ENCODE results near the gene KRT39. TPM values are rescaled to one million over a fixed set of nuclear protein-coding genes. Genes with fewer than 3 reads are reported as not detected.

KRT39 gene
- total and polyA plus RNA-seq, 2 experiments from 2014 or later, result not detected

GRCh38 chr17:40937384-40937819 lies 29.3 kb downstream of the KRT39 start, which contains the start of gene KRT23 (continued):
- no peak for TF ChIP-seq ZNF462 (CRISPR knock-in tag; IDR thresholded peaks at IDR 0.05)
- TF ChIP-seq REST (IDR thresholded peaks at IDR 0.05; ENCODE audit: unreplicated experiment), result no peak
- no peak for TF ChIP-seq JUNB (IDR thresholded peaks at IDR 0.05; ENCODE audit: unreplicated experiment)

- H3F3A ChIP-seq (replicated peaks; ENCODE audit: low read depth), result no peaks in the 10 kb centered on the region
- peak; percentile 20 for DNase-seq (ENCODE audit: low spot score)
- H3K36me3 Mint-ChIP-seq (ENCODE audit: low read depth), result no peaks in the 10 kb centered on the region
- H3K36me3 ChIP-seq (ENCODE audit: insufficient read depth), result no peaks in the 10 kb centered on the region
- no peak overlapping the region for H3K27ac ChIP-seq (ENCODE audit: low read depth)
- no peak overlapping the region for H3K4me3 Mint-ChIP-seq
- H3K79me2 ChIP-seq (replicated peaks; ENCODE audit: insufficient read depth), result no peaks in the 10 kb centered on the region
- H3K9me3 Mint-ChIP-seq, result no peaks in the 10 kb centered on the region
- H3K9me2 ChIP-seq (ENCODE audit: insufficient read depth), result no peaks in the 10 kb centered on the region
- H3K27me3 Mint-ChIP-seq (ENCODE audit: insufficient read depth, low read depth, poor library complexity), result peaks cover 7% of the 10 kb centered on the region
- no peaks in the 10 kb centered on the region for H3K4me1 ChIP-seq (ENCODE audit: insufficient read depth)
- H3K4me3 ChIP-seq, result no peak overlapping the region
- ATAC-seq, result peak; percentile 83
- peak overlapping the region; percentile 85; the same call in 1 of the 2 replicates for H2AFZ ChIP-seq
- peaks cover 9% of the 10 kb centered on the region for H3K4me1 Mint-ChIP-seq
- H3K4me2 ChIP-seq, result no peak overlapping the region
- H3K27me3 ChIP-seq (ENCODE audit: insufficient read depth), result no peaks in the 10 kb centered on the region
- H4K20me1 ChIP-seq (replicated peaks; ENCODE audit: insufficient read depth), result no peaks in the 10 kb centered on the region
- H3K27ac Mint-ChIP-seq, result no peak overlapping the region
- TF ChIP-seq ZNF462 (CRISPR knock-in tag; IDR thresholded peaks at IDR 0.05), result no peak
These were observed 29.8 kb downstream of the KRT39 start for GRCh38 chr17:40936976-40937375.

All from GM23338 (cell line).